ENCODE results near the gene PIEZO1.

DNA sequence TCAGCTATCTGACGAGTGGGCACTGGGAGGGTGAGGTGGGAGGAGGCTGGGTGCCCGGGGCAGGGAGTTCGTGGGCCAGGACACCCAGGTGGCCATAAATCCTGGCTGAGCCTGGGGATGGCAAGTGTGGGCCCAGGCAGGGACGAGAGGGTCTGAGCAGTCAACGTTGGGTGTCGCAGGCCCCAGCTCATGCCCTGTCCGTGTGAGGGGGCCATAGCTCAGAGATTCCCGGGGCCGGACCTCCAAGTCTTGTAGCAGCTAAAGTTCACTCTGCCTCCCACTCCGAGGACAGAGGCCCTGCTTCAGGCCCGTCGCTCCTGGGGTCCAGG lies 44.3 kb downstream of the PIEZO1 start:
- TF ChIP-seq POLR2A (IDR thresholded peaks at IDR 0.05): no peak
- TF ChIP-seq, protein P1, sequence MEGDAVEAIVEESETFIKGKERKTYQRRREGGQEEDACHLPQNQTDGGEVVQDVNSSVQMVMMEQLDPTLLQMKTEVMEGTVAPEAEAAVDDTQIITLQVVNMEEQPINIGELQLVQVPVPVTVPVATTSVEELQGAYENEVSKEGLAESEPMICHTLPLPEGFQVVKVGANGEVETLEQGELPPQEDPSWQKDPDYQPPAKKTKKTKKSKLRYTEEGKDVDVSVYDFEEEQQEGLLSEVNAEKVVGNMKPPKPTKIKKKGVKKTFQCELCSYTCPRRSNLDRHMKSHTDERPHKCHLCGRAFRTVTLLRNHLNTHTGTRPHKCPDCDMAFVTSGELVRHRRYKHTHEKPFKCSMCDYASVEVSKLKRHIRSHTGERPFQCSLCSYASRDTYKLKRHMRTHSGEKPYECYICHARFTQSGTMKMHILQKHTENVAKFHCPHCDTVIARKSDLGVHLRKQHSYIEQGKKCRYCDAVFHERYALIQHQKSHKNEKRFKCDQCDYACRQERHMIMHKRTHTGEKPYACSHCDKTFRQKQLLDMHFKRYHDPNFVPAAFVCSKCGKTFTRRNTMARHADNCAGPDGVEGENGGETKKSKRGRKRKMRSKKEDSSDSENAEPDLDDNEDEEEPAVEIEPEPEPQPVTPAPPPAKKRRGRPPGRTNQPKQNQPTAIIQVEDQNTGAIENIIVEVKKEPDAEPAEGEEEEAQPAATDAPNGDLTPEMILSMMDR (IDR thresholded peaks at IDR 0.05): no peak
